ENCODE results near the gene CTRB2.

Gene CTRB2

GRCh38 chr16:75218256-75219076, 11.5 kb upstream of the CTRB2 start, which contains the start of gene CTRB1 (continued):
- TF ChIP-seq SALL2 (tag by site-specific recombination; IDR thresholded peaks at IDR 0.05; ENCODE audit: borderline replicate concordance) (no peak), ZNF391 (tag by site-specific recombination; IDR thresholded peaks at IDR 0.05; ENCODE audit: borderline replicate concordance, low read depth) (no peak), IKZF3 (tag by site-specific recombination; IDR thresholded peaks at IDR 0.05) (no peak), ZNF426 (tag by site-specific recombination; IDR thresholded peaks at IDR 0.05) (no peak), SP2 (tag by site-specific recombination; IDR thresholded peaks at IDR 0.05) (no peak), ZNF292 (tag by site-specific recombination; IDR thresholded peaks at IDR 0.05; ENCODE audit: borderline replicate concordance, low read depth) (no peak), ZNF132 (tag by site-specific recombination; IDR thresholded peaks at IDR 0.05; ENCODE audit: borderline replicate concordance) (no peak), ZNF776 (tag by site-specific recombination; IDR thresholded peaks at IDR 0.05; ENCODE audit: borderline replicate concordance) (no peak), ZNF214 (tag by site-specific recombination; IDR thresholded peaks at IDR 0.05; ENCODE audit: borderline replicate concordance) (no peak), GLI2 (tag by site-specific recombination; IDR thresholded peaks at IDR 0.05; ENCODE audit: borderline replicate concordance, low read depth) (no peak)

- Histone ChIP-seq H3K4me1 (ENCODE audit: control insufficient read depth, insufficient read depth, low read length) (no peaks in the 10 kb centered on the region), H3K36me3 (ENCODE audit: control insufficient read depth in 2 of 2, insufficient read depth in 1 of 2, low read length in 2 of 2) (no peaks in the 10 kb centered on the region), H3K4me3 (ENCODE audit: low read depth, low read length) (no peak overlapping the region), H3K27ac (ENCODE audit: extremely low read depth, low read depth, low read length) (no peak overlapping the region), H3K9me3 (ENCODE audit: control insufficient read depth, insufficient read depth, low read depth, low read length) (no peaks in the 10 kb centered on the region)
- ChIA-PET POLR2A (interaction anchor here (0.7 kb wide), 1 partner anchor 19 kb away, joined by 4 read pairs; no protein-coding TSS in a partner anchor), CTCF (no interaction called here)
- TF ChIP-seq, protein P1, sequence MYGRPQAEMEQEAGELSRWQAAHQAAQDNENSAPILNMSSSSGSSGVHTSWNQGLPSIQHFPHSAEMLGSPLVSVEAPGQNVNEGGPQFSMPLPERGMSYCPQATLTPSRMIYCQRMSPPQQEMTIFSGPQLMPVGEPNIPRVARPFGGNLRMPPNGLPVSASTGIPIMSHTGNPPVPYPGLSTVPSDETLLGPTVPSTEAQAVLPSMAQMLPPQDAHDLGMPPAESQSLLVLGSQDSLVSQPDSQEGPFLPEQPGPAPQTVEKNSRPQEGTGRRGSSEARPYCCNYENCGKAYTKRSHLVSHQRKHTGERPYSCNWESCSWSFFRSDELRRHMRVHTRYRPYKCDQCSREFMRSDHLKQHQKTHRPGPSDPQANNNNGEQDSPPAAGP (tag by site-specific recombination; IDR thresholded peaks at IDR 0.05) = no peak
- TF ChIP-seq ZNF37A (tag by site-specific recombination; IDR thresholded peaks at IDR 0.05) = no peak
Measured at GRCh38 chr16:75217389-75217851, 10.5 kb upstream of the CTRB2 start.

DNA sequence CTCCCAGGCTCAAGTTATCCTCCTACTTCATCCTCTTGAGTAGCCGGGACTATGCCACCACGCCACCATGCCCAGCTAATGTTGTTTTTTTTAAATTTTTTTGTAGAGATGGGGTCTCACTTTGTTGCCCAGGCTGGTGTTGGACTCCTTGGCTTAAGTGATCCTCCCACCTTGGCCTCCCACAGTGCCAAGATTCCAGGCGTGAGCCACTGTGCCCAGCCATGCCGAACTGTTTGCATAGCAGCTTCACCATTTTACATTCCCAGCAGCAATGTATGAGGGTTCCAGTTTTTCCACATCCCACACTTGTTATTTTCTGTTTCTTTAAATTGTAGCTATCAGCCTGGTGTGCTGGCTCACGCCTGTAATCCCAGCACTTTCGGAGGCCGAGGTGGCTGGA, 9.6 kb upstream of the CTRB2 start:
- Histone ChIP-seq H3K4me3 (ENCODE audit: low read depth, low read length) (no peak overlapping the region), H3K27ac (ENCODE audit: extremely low read depth, low read depth, low read length) (no peak overlapping the region), H3K9me3 (ENCODE audit: control insufficient read depth, insufficient read depth, low read depth, low read length) (no peaks in the 10 kb centered on the region), H3K4me1 (ENCODE audit: control insufficient read depth, insufficient read depth, low read length) (no peaks in the 10 kb centered on the region), H3K36me3 (ENCODE audit: control insufficient read depth in 2 of 2, insufficient read depth in 1 of 2, low read length in 2 of 2) (no peaks in the 10 kb centered on the region)
- POLR2A ChIA-PET = no interaction called here
- TF ChIP-seq ZNF157 (tag by site-specific recombination; IDR thresholded peaks at IDR 0.05) = no peak
- CTCF ChIA-PET = interaction anchor here (1.8 kb wide), 1 partner anchor 17 kb away, joined by 7 read pairs; no protein-coding TSS in a partner anchor

DNA sequence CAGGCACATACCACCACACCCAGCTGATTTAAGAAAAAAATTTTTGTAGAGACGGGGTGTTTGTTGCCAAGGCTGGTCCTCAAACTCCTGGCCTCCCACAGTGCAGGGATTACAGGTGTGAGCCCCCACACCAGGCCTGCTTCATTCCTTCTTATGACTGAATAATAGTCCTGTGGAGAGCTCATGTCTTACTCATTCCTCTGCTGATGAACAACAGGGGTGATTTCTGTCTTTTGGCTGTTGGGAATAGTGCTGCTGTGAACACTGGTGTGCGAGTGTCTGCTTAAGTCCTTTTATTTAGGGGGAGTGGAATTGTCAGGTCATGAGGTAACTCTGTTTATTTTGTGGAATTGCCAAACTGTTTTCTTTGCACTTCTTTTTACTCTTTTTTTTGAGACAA, 9.2 kb upstream of the CTRB2 start:
- no peaks in the 10 kb centered on the region for H3K36me3 ChIP-seq (ENCODE audit: control insufficient read depth in 2 of 2, insufficient read depth in 1 of 2, low read length in 2 of 2)
- no peaks in the 10 kb centered on the region for H3K9me3 ChIP-seq (ENCODE audit: control insufficient read depth, insufficient read depth, low read depth, low read length)
- POLR2A ChIA-PET = no interaction called here
- no peak overlapping the region for H3K27ac ChIP-seq (ENCODE audit: extremely low read depth, low read depth, low read length)
- CTCF ChIA-PET = interaction anchor here (0.6 to 1.8 kb wide), 2 partner anchors 17 to 417 kb away, joined by 4 to 7 read pairs; no protein-coding TSS in a partner anchor
- H3K4me1 ChIP-seq (ENCODE audit: control insufficient read depth, insufficient read depth, low read length) = no peaks in the 10 kb centered on the region
- no peak overlapping the region for H3K4me3 ChIP-seq (ENCODE audit: low read depth, low read length)
- TF ChIP-seq, protein P2, sequence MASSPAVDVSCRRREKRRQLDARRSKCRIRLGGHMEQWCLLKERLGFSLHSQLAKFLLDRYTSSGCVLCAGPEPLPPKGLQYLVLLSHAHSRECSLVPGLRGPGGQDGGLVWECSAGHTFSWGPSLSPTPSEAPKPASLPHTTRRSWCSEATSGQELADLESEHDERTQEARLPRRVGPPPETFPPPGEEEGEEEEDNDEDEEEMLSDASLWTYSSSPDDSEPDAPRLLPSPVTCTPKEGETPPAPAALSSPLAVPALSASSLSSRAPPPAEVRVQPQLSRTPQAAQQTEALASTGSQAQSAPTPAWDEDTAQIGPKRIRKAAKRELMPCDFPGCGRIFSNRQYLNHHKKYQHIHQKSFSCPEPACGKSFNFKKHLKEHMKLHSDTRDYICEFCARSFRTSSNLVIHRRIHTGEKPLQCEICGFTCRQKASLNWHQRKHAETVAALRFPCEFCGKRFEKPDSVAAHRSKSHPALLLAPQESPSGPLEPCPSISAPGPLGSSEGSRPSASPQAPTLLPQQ (tag by site-specific recombination; IDR thresholded peaks at IDR 0.05) = no peak
- no peak for TF ChIP-seq ZNF549 (tag by site-specific recombination; IDR thresholded peaks at IDR 0.05)
- no peak for TF ChIP-seq ZNF24 (tag by site-specific recombination; IDR thresholded peaks at IDR 0.05)
- no peak for TF ChIP-seq ZNF610 (tag by site-specific recombination; IDR thresholded peaks at IDR 0.05; ENCODE audit: borderline replicate concordance)
- no peak for TF ChIP-seq ZNF677 (tag by site-specific recombination; IDR thresholded peaks at IDR 0.05)
- TF ChIP-seq, protein P3, sequence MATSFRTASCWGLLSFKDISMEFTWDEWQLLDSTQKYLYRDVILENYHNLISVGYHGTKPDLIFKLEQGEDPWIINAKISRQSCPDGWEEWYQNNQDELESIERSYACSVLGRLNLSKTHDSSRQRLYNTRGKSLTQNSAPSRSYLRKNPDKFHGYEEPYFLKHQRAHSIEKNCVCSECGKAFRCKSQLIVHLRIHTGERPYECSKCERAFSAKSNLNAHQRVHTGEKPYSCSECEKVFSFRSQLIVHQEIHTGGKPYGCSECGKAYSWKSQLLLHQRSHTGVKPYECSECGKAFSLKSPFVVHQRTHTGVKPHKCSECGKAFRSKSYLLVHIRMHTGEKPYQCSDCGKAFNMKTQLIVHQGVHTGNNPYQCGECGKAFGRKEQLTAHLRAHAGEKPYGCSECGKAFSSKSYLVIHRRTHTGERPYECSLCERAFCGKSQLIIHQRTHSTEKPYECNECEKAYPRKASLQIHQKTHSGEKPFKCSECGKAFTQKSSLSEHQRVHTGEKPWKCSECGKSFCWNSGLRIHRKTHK (tag by site-specific recombination; IDR thresholded peaks at IDR 0.05) = no peak
- TF ChIP-seq INSM2 (tag by site-specific recombination; IDR thresholded peaks at IDR 0.05) = no peak
- TF ChIP-seq IKZF3 (tag by site-specific recombination; IDR thresholded peaks at IDR 0.05) = no peak
- TF ChIP-seq ZNF596 (tag by site-specific recombination; IDR thresholded peaks at IDR 0.05) = no peak
- no peak for TF ChIP-seq OVOL3 (tag by site-specific recombination; IDR thresholded peaks at IDR 0.05)

All from HEK293 (cell line).